GM19452 (cell line): ENCODE measurements around the gene CDK6.
"Not testable (repeated sequence)": the region's sequence is repeated elsewhere in the genome, so short reads cannot be mapped to it uniquely, and the experiment has no call there.

Source experiments
- ATAC-seq: cut with Tn5 transposase; IDR thresholded peaks from one replicate; pipeline ENCODE4 v1.9.1; 2021; ENCODE audit not compliant: unreplicated experiment

Gene CDK6

GRCh38 chr7:92604517-92604916, 231.9 kb downstream of the CDK6 start:
- not testable (repeated sequence) for ATAC-seq

GRCh38 chr7:92603089-92603445, 233.3 kb downstream of the CDK6 start:
- ATAC-seq, result no peak

GRCh38 chr7:92602352-92603088, 233.9 kb downstream of the CDK6 start:
- no peak for ATAC-seq

GRCh38 chr7:92598310-92598981, 237.9 kb downstream of the CDK6 start:
- peak; percentile 80 for ATAC-seq

- ATAC-seq, result no peak
These were observed 241.1 kb downstream of the CDK6 start for GRCh38 chr7:92595281-92595680.

GRCh38 chr7:92594746-92595145, 241.6 kb downstream of the CDK6 start:
- ATAC-seq, result no peak

- ATAC-seq, result no peak
These were observed 245.6 kb downstream of the CDK6 start for GRCh38 chr7:92590711-92591310.

GRCh38 chr7:92589056-92589455, 247.3 kb downstream of the CDK6 start:
- ATAC-seq, result no peak

- no peak for ATAC-seq
These were observed 247.8 kb downstream of the CDK6 start for GRCh38 chr7:92588561-92588960.

- no peak for ATAC-seq
These were observed 249.5 kb downstream of the CDK6 start for GRCh38 chr7:92586841-92587240.

- no peak for ATAC-seq
These were observed 250.0 kb downstream of the CDK6 start for GRCh38 chr7:92586403-92586802.

- no peak for ATAC-seq
These were observed 251.4 kb downstream of the CDK6 start for GRCh38 chr7:92584953-92585352.

- ATAC-seq, result no peak
These were observed 253.4 kb downstream of the CDK6 start for GRCh38 chr7:92582948-92583347.

GRCh38 chr7:92576296-92576695, 260.1 kb downstream of the CDK6 start:
- no peak for ATAC-seq

GRCh38 chr7:92569137-92569536, 267.2 kb downstream of the CDK6 start:
- ATAC-seq, result no peak

GRCh38 chr7:92567460-92567859, 268.9 kb downstream of the CDK6 start:
- no peak for ATAC-seq

GRCh38 chr7:92563345-92563744, 273.0 kb downstream of the CDK6 start:
- no peak for ATAC-seq

GRCh38 chr7:92560602-92561001, 275.8 kb downstream of the CDK6 start:
- no peak for ATAC-seq

GRCh38 chr7:92557808-92558362, 278.5 kb downstream of the CDK6 start:
- no peak for ATAC-seq

GRCh38 chr7:92557249-92557648, 279.1 kb downstream of the CDK6 start:
- ATAC-seq, result no peak
